Measurements from ENCODE around the gene MADD. TPM values are rescaled to one million over a fixed set of nuclear protein-coding genes. Genes with fewer than 3 reads are reported as not detected.

MADD gene
- polyA plus RNA-seq, 1 donor: 49.8 TPM

DNA sequence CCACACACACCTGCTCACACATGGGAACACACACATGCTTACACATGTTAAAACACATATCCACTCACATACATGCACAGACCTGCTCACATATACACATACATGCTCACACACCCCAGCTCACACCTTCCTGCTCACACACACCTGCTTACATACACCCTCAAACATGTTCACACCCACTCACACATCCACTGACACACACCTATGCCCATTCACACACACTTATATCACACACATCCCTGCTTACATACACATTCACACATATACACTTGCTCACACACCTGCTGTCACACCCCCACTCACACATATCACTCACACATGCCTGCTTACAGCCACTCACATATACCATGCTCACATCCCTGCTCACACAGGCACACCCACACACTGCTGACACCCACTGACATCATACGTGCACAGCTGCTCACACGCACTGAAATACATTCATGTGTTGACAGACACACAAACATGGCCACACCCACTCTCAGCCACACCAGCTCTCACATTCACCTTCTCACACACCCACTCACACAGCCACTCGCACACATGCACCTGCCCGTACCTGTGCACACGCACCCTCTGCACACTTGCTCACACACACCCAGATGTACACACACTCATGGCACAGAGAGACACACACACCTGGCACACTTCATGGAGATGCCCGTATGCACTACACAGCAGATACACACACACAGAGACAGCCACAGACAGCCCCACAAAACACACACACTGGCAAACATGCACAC lies 88.2 kb downstream of the MADD start:
- Histone ChIP-seq H3K4me3 (ENCODE audit: low read length) (no peak overlapping the region), H3K4me1 (ENCODE audit: control insufficient read depth, insufficient read depth, low read length) (no peaks in the 10 kb centered on the region), H3K36me3 (ENCODE audit: control insufficient read depth, insufficient read depth, low read length) (no peaks in the 10 kb centered on the region), H3K9me3 (ENCODE audit: control insufficient read depth, low read depth, low read length) (no peaks in the 10 kb centered on the region), H3K27me3 (ENCODE audit: control insufficient read depth, insufficient read depth, low read length) (no peaks in the 10 kb centered on the region), H3K27ac (ENCODE audit: low read length) (no peak overlapping the region)
- no peak for DNase-seq
- no CpG with 5 or more reads among the region's 6 CpGs for WGBS (ENCODE audit: insufficient coverage, low lambda C conversion rate)

DNA sequence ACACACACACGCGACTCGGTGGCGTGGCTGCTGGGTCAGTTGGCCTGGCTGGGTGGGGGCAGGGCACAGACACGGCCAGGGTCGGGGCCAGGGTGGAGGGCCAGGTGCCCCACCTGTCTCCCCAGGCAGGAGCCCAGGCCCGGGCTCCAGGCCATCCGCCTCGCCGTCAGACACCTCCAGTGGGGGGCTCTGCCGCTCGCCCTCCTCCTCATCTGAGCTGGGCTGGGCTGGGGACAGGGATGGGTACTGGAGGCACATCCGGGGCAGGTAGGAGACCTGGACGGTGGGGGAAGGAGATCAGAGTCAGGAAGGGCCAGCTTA lies 88.8 kb downstream of the MADD start:
- Histone ChIP-seq H3K27me3 (ENCODE audit: control insufficient read depth, insufficient read depth, low read length) (no peaks in the 10 kb centered on the region), H3K36me3 (ENCODE audit: control insufficient read depth, insufficient read depth, low read length) (no peaks in the 10 kb centered on the region), H3K27ac (ENCODE audit: low read length) (no peak overlapping the region), H3K4me1 (ENCODE audit: control insufficient read depth, insufficient read depth, low read length) (no peaks in the 10 kb centered on the region), H3K4me3 (ENCODE audit: low read length) (no peak overlapping the region), H3K9me3 (ENCODE audit: control insufficient read depth, low read depth, low read length) (no peaks in the 10 kb centered on the region)
- DNase-seq: no peak
- WGBS (ENCODE audit: insufficient coverage, low lambda C conversion rate): no CpG with 5 or more reads among the region's 14 CpGs

- Histone ChIP-seq H3K27me3 (ENCODE audit: control insufficient read depth, insufficient read depth, low read length) (no peaks in the 10 kb centered on the region), H3K36me3 (ENCODE audit: control insufficient read depth, insufficient read depth, low read length) (no peaks in the 10 kb centered on the region), H3K9me3 (ENCODE audit: control insufficient read depth, low read depth, low read length) (no peaks in the 10 kb centered on the region), H3K4me1 (ENCODE audit: control insufficient read depth, insufficient read depth, low read length) (no peaks in the 10 kb centered on the region), H3K27ac (ENCODE audit: low read length) (no peak overlapping the region), H3K4me3 (ENCODE audit: low read length) (no peak overlapping the region)
- DNase-seq: no peak
- no CpG with 5 or more reads among the region's 7 CpGs for WGBS (ENCODE audit: insufficient coverage, low lambda C conversion rate)
Observed at GRCh38 chr11:47359162-47359561, 89.2 kb downstream of the MADD start.

DNA sequence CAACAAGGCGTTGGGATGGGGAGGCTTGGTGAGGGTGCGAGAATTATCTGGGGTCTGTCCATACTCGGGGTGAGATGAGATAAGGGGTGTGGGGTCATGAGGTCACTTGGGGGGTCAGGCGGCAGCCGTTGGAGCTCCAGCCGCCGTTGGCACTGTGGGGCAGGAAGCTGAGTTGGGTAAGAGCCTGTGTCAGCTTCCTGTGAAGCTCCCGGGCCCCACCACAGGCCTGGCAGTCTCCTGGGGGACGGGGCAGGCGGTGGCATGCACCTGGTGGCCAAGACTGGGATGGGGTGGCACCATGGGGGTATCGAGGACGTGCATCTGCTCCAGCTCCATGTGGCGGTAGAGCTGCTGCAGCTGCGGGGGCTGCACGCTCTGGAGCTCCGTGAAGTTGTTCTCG lies 89.7 kb downstream of the MADD start:
- no CpG with 5 or more reads among the region's 17 CpGs for WGBS (ENCODE audit: insufficient coverage, low lambda C conversion rate)
- no peaks in the 10 kb centered on the region for H3K36me3 ChIP-seq (ENCODE audit: control insufficient read depth, insufficient read depth, low read length)

GRCh38 chr11:47360341-47360740 lies 90.4 kb downstream of the MADD start:
- no peak overlapping the region for H3K4me3 ChIP-seq (ENCODE audit: low read length)
- no peaks in the 10 kb centered on the region for H3K4me1 ChIP-seq (ENCODE audit: control insufficient read depth, insufficient read depth, low read length)
- no CpG with 5 or more reads among the region's 15 CpGs for WGBS (ENCODE audit: insufficient coverage, low lambda C conversion rate)
- H3K9me3 ChIP-seq (ENCODE audit: control insufficient read depth, low read depth, low read length): no peaks in the 10 kb centered on the region
- H3K27ac ChIP-seq (ENCODE audit: low read length): no peak overlapping the region
- no peaks in the 10 kb centered on the region for H3K27me3 ChIP-seq (ENCODE audit: control insufficient read depth, insufficient read depth, low read length)
- DNase-seq: no peak
- no peaks in the 10 kb centered on the region for H3K36me3 ChIP-seq (ENCODE audit: control insufficient read depth, insufficient read depth, low read length)

More for the DNA sequence above, 89.7 kb downstream of the MADD start:
- Histone ChIP-seq H3K9me3 (ENCODE audit: control insufficient read depth, low read depth, low read length) (no peaks in the 10 kb centered on the region), H3K27ac (ENCODE audit: low read length) (no peak overlapping the region), H3K27me3 (ENCODE audit: control insufficient read depth, insufficient read depth, low read length) (no peaks in the 10 kb centered on the region), H3K4me3 (ENCODE audit: low read length) (no peak overlapping the region), H3K4me1 (ENCODE audit: control insufficient read depth, insufficient read depth, low read length) (no peaks in the 10 kb centered on the region)
- no peak for DNase-seq

- H3K4me3 ChIP-seq (ENCODE audit: low read length): no peak overlapping the region
- H3K4me1 ChIP-seq (ENCODE audit: control insufficient read depth, insufficient read depth, low read length): no peaks in the 10 kb centered on the region
- no peak overlapping the region for H3K27ac ChIP-seq (ENCODE audit: low read length)
- 80% methylated on average over 1 of the region's 13 CpGs for WGBS (ENCODE audit: insufficient coverage, low lambda C conversion rate)
- no peaks in the 10 kb centered on the region for H3K36me3 ChIP-seq (ENCODE audit: control insufficient read depth, insufficient read depth, low read length)
- H3K9me3 ChIP-seq (ENCODE audit: control insufficient read depth, low read depth, low read length): no peaks in the 10 kb centered on the region
- DNase-seq: no peak
- H3K27me3 ChIP-seq (ENCODE audit: control insufficient read depth, insufficient read depth, low read length): no peaks in the 10 kb centered on the region
Observed at GRCh38 chr11:47361419-47361818, 91.5 kb downstream of the MADD start.

- no CpG with 5 or more reads among the region's 1 CpG for WGBS (ENCODE audit: insufficient coverage, low lambda C conversion rate)
- Histone ChIP-seq H3K27ac (ENCODE audit: low read length) (no peak overlapping the region), H3K4me1 (ENCODE audit: control insufficient read depth, insufficient read depth, low read length) (no peaks in the 10 kb centered on the region), H3K9me3 (ENCODE audit: control insufficient read depth, low read depth, low read length) (no peaks in the 10 kb centered on the region), H3K4me3 (ENCODE audit: low read length) (no peak overlapping the region), H3K27me3 (ENCODE audit: control insufficient read depth, insufficient read depth, low read length) (no peaks in the 10 kb centered on the region), H3K36me3 (ENCODE audit: control insufficient read depth, insufficient read depth, low read length) (no peaks in the 10 kb centered on the region)
- no peak for DNase-seq
Observed at GRCh38 chr11:47366020-47366490, 96.1 kb downstream of the MADD start.

DNA sequence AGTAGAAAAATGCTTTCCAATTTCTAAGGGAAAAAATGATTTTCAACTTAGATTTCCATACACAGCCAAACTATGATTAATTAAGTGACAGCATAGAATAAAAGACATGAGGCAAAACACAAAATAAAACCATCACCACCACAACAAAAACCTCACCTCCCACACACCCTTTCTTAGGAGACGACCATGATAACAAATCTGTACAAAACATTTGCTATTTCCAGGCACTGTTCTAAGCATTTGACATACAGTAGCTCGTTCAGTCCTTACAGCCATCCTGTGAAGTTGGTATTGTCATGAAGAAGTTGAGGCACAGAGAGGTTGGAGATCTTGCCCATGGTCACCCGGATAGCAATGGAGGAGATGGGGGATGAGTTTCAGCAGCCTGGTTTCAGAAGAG lies 99.7 kb downstream of the MADD start:
- Histone ChIP-seq H3K4me3 (ENCODE audit: low read length) (no peak overlapping the region), H3K9me3 (ENCODE audit: control insufficient read depth, low read depth, low read length) (no peaks in the 10 kb centered on the region), H3K27ac (ENCODE audit: low read length) (no peak overlapping the region), H3K4me1 (ENCODE audit: control insufficient read depth, insufficient read depth, low read length) (no peaks in the 10 kb centered on the region), H3K27me3 (ENCODE audit: control insufficient read depth, insufficient read depth, low read length) (no peaks in the 10 kb centered on the region), H3K36me3 (ENCODE audit: control insufficient read depth, insufficient read depth, low read length) (no peaks in the 10 kb centered on the region)
- DNase-seq: no peak
- WGBS (ENCODE audit: insufficient coverage, low lambda C conversion rate): no CpG with 5 or more reads among the region's 3 CpGs

DNA sequence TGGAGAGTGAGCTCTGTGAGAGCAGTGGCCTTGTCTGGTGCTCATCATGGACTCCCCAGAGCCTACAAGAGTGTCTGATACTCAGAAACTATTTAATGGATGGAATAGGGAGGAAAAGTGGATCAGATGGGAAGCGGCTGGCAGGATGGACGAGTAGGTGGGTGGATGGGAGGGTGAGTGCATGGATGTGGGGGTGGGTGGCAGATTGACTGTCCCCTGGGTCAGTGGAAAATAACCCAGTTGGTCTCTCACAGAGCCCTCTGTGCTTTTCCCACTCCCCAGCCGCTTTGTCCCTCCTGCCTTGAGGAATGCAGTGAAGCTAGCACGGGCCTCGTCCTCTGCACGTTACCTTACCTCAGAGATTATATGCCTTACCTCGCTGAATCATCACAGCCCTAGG lies 102.5 kb downstream of the MADD start:
- H3K27me3 ChIP-seq (ENCODE audit: control insufficient read depth, insufficient read depth, low read length): no peaks in the 10 kb centered on the region
- peaks cover 2% of the 10 kb centered on the region for H3K4me1 ChIP-seq (ENCODE audit: control insufficient read depth, insufficient read depth, low read length)
- H3K36me3 ChIP-seq (ENCODE audit: control insufficient read depth, insufficient read depth, low read length): no peaks in the 10 kb centered on the region
- WGBS (ENCODE audit: insufficient coverage, low lambda C conversion rate): 92% methylated on average over 2 of the region's 7 CpGs
- H3K27ac ChIP-seq (ENCODE audit: low read length): no peak overlapping the region
- DNase-seq: no peak
- no peak overlapping the region for H3K4me3 ChIP-seq (ENCODE audit: low read length)
- no peaks in the 10 kb centered on the region for H3K9me3 ChIP-seq (ENCODE audit: control insufficient read depth, low read depth, low read length)

- H3K27me3 ChIP-seq (ENCODE audit: control insufficient read depth, insufficient read depth, low read length): no peaks in the 10 kb centered on the region
- H3K27ac ChIP-seq (ENCODE audit: low read length): no peak overlapping the region
- H3K4me1 ChIP-seq (ENCODE audit: control insufficient read depth, insufficient read depth, low read length): peaks cover 3% of the 10 kb centered on the region
- 70% methylated on average over 2 of the region's 19 CpGs for WGBS (ENCODE audit: insufficient coverage, low lambda C conversion rate)
- no peaks in the 10 kb centered on the region for H3K9me3 ChIP-seq (ENCODE audit: control insufficient read depth, low read depth, low read length)
- H3K4me3 ChIP-seq (ENCODE audit: low read length): no peak overlapping the region
- no peaks in the 10 kb centered on the region for H3K36me3 ChIP-seq (ENCODE audit: control insufficient read depth, insufficient read depth, low read length)
- DNase-seq: peak; percentile 61
Observed at GRCh38 chr11:47373876-47374719, 104.2 kb downstream of the MADD start.

Measured in large intestine (tissue), 3 donors.